HG03469 (cell line): ENCODE results near the gene MMP1.

ENCODE experiments used
- ATAC-seq: cut with Tn5 transposase; IDR thresholded peaks from one replicate; pipeline ENCODE4 v1.9.1; 2021; ENCODE audit warnings: mild to moderate bottlenecking, moderate library complexity, moderate number of reproducible peaks; ENCODE audit not compliant: unreplicated experiment

The MMP1 gene

GRCh38 chr11:102807921-102808320, 10.0 kb upstream of the MMP1 start:
- no peak for ATAC-seq

GRCh38 chr11:102806296-102806695, 8.3 kb upstream of the MMP1 start:
- ATAC-seq: no peak

GRCh38 chr11:102802341-102802740, 4.4 kb upstream of the MMP1 start:
- no peak for ATAC-seq

- no peak for ATAC-seq
These were observed 2.8 kb upstream of the MMP1 start for GRCh38 chr11:102800767-102801166.

- ATAC-seq: no peak
These were observed 1.9 kb upstream of the MMP1 start for GRCh38 chr11:102799681-102800340.

GRCh38 chr11:102794382-102794781, 3.6 kb downstream of the MMP1 start:
- ATAC-seq: peak; percentile 86

- ATAC-seq: no peak
These were observed 4.2 kb downstream of the MMP1 start for GRCh38 chr11:102793677-102794290.

- no peak for ATAC-seq
These were observed 5.4 kb downstream of the MMP1 start for GRCh38 chr11:102792604-102793003.

- no peak for ATAC-seq
These were observed 6.5 kb downstream of the MMP1 start for GRCh38 chr11:102791271-102792036.

- no peak for ATAC-seq
These were observed 9.5 kb downstream of the MMP1 start for GRCh38 chr11:102788334-102788995.

GRCh38 chr11:102784380-102784779, 13.6 kb downstream of the MMP1 start:
- no peak for ATAC-seq

GRCh38 chr11:102783720-102784119, 14.2 kb downstream of the MMP1 start:
- no peak for ATAC-seq

GRCh38 chr11:102783016-102783415, 14.9 kb downstream of the MMP1 start:
- no peak for ATAC-seq

GRCh38 chr11:102781676-102782075, 16.3 kb downstream of the MMP1 start:
- no peak for ATAC-seq

- ATAC-seq: no peak
These were observed 17.5 kb downstream of the MMP1 start, which contains the start of gene MMP10 for GRCh38 chr11:102780491-102780918. Gene MMP10 (minus strand): TSS chr11:102780628. CDS start chr11:102780591, 37 bp downstream.

- ATAC-seq: no peak
These were observed 21.5 kb downstream of the MMP1 start for GRCh38 chr11:102776454-102776853.

- no peak for ATAC-seq
These were observed 24.6 kb downstream of the MMP1 start for GRCh38 chr11:102773386-102773785.

GRCh38 chr11:102771351-102771750, 26.6 kb downstream of the MMP1 start:
- ATAC-seq: no peak

GRCh38 chr11:102770191-102770590, 27.8 kb downstream of the MMP1 start:
- ATAC-seq: no peak

- no peak for ATAC-seq
These were observed 30.2 kb downstream of the MMP1 start for GRCh38 chr11:102767800-102768199.

GRCh38 chr11:102763440-102763839, 34.5 kb downstream of the MMP1 start:
- ATAC-seq: no peak
